GM23338 (cell line): ENCODE results near the gene SPATA13. TPM values are rescaled to one million over a fixed set of nuclear protein-coding genes. Genes with fewer than 3 reads are reported as not detected.

Experiments
- ATAC-seq: fragments of 200-7000 bp; cut with Tn5 transposase; 3 replicates; pipeline ENCODE4 v1.9.1; 2020
- DNase-seq: peaks from one replicate; pipeline ENCODE4 v3.0.0-alpha.2; 2015; ENCODE audit warnings: low spot score
- H2AFZ ChIP-seq: fragments of 200-600 bp; sonication (generic); 2 replicates; pipeline ENCODE4 v1.8.0; 2016; ENCODE audit warnings: antibody characterized with exemption, mild to moderate bottlenecking, moderate library complexity
- H3F3A ChIP-seq: fragments of 200-600 bp; sonication (generic); replicated peaks from 2 replicates; pipeline ENCODE4 v1.8.0; 2017; ENCODE audit warnings: antibody characterized with exemption, mixed run types, low read depth
- H3K27ac ChIP-seq: fragments of 200-600 bp; sonication (generic); 2 replicates; pipeline ENCODE4 v1.6.1; 2016; ENCODE audit warnings: low read depth
- H3K27me3 ChIP-seq: fragments of 200-600 bp; sonication (generic); 2 replicates; pipeline ENCODE4 v1.8.0; 2016; ENCODE audit warnings: mild to moderate bottlenecking, mixed run types, moderate library complexity; ENCODE audit not compliant: insufficient read depth
- H3K36me3 ChIP-seq: fragments of 200-600 bp; sonication (generic); 2 replicates; pipeline ENCODE4 v1.8.0; 2016; ENCODE audit warnings: mild to moderate bottlenecking; ENCODE audit not compliant: insufficient read depth
- H3K4me1 ChIP-seq: fragments of 200-600 bp; sonication (generic); 2 replicates; pipeline ENCODE4 v1.8.0; 2016; ENCODE audit warnings: mild to moderate bottlenecking, moderate library complexity; ENCODE audit not compliant: insufficient read depth
- H3K4me2 ChIP-seq: fragments of 200-600 bp; sonication (generic); 2 replicates; pipeline ENCODE4 v1.7.1; 2017; ENCODE audit warnings: mixed run types
- H3K4me3 ChIP-seq: fragments of 200-600 bp; sonication (generic); 2 replicates; pipeline ENCODE4 v1.6.1; 2016; ENCODE audit warnings: mixed run types
- H3K79me2 ChIP-seq: fragments of 200-600 bp; sonication (generic); replicated peaks from 2 replicates; pipeline ENCODE4 v1.8.0; 2017; ENCODE audit warnings: mild to moderate bottlenecking; ENCODE audit not compliant: insufficient read depth
- H3K9me2 ChIP-seq: fragments of 200-600 bp; sonication (generic); 2 replicates; pipeline ENCODE4 v1.8.0; 2017; ENCODE audit not compliant: insufficient read depth
- H4K20me1 ChIP-seq: fragments of 200-600 bp; sonication (generic); replicated peaks from 2 replicates; pipeline ENCODE4 v1.8.0; 2017; ENCODE audit warnings: mild to moderate bottlenecking; ENCODE audit not compliant: insufficient read depth
- H3K27ac Mint-ChIP-seq: 2 replicates; pipeline ENCODE4 v1.8.0; 2020; ENCODE audit warnings: inconsistent platforms, mild to moderate bottlenecking, moderate library complexity, mixed read lengths
- H3K27me3 Mint-ChIP-seq: 3 replicates; pipeline ENCODE4 v1.8.0; 2022; ENCODE audit warnings: low read depth, mild to moderate bottlenecking, moderate library complexity, mixed read lengths, inconsistent platforms; ENCODE audit not compliant: insufficient read depth, poor library complexity
- H3K36me3 Mint-ChIP-seq: 3 replicates; pipeline ENCODE4 v1.8.0; 2021; ENCODE audit warnings: low read depth, mild to moderate bottlenecking, inconsistent platforms, moderate library complexity, mixed read lengths
- H3K4me1 Mint-ChIP-seq: 3 replicates; pipeline ENCODE4 v1.8.0; 2020; ENCODE audit warnings: mild to moderate bottlenecking, inconsistent platforms, mixed read lengths
- H3K4me3 Mint-ChIP-seq: 3 replicates; pipeline ENCODE4 v1.8.0; 2021; ENCODE audit warnings: moderate library complexity, mild to moderate bottlenecking, inconsistent platforms, mixed read lengths
- H3K9me3 Mint-ChIP-seq: 3 replicates; pipeline ENCODE4 v1.8.0; 2020; ENCODE audit warnings: moderate library complexity, mild to moderate bottlenecking, inconsistent platforms, mixed read lengths
- CREB1 ChIP-seq: fragments of 250-450 bp; sonication (Bioruptor Pico); IDR thresholded peaks from 2 replicates; pipeline ENCODE4 v1.5.0; 2020; ENCODE audit warnings: low read depth, mild to moderate bottlenecking, moderate library complexity
- CTCF ChIP-seq, 2 experiments: fragments of 200-600 bp in 1 of 2; sonication (generic) in 1 of 2; conservative IDR thresholded peaks; 2 replicates each; pipeline versions ENCODE4 v1.5.1 to v1.6.1; 2016 to 2017; ENCODE audit warnings: antibody characterized with exemption in 2 of 2, low read depth in 2 of 2, mild to moderate bottlenecking in 2 of 2, moderate library complexity in 1 of 2
- ETS1 ChIP-seq: IDR thresholded peaks from 2 replicates; pipeline ENCODE4 v1.6.1; 2016; ENCODE audit warnings: antibody characterized with exemption
- EZH2 ChIP-seq: fragments of 200-600 bp; sonication (generic); IDR thresholded peaks from one replicate; pipeline ENCODE4 v1.8.0; 2017; ENCODE audit warnings: antibody characterized with exemption, mild to moderate bottlenecking, low read depth; ENCODE audit not compliant: unreplicated experiment
- JUNB ChIP-seq: IDR thresholded peaks from one replicate; pipeline ENCODE4 v1.6.1; 2016; ENCODE audit warnings: antibody characterized with exemption; ENCODE audit not compliant: unreplicated experiment
- NANOG ChIP-seq: IDR thresholded peaks from 2 replicates; pipeline ENCODE4 v1.6.1; 2016; ENCODE audit warnings: antibody characterized with exemption, borderline replicate concordance
- POLR2AphosphoS5 ChIP-seq: IDR thresholded peaks from 2 replicates; pipeline ENCODE4 v1.6.1; 2016; ENCODE audit warnings: antibody characterized with exemption, low read depth
- REST ChIP-seq: IDR thresholded peaks from one replicate; pipeline ENCODE4 v1.6.1; 2018; ENCODE audit warnings: antibody characterized with exemption; ENCODE audit not compliant: unreplicated experiment
- STAT1 ChIP-seq: IDR thresholded peaks from one replicate; pipeline ENCODE4 v1.6.1; 2016; ENCODE audit warnings: antibody characterized with exemption; ENCODE audit not compliant: unreplicated experiment
- ZNF114 ChIP-seq: fragments of 250-450 bp; sonication (Bioruptor Pico); IDR thresholded peaks from 2 replicates; pipeline ENCODE4 v1.5.0; 2020; ENCODE audit warnings: mild to moderate bottlenecking, moderate library complexity
- ZNF331 ChIP-seq: fragments of 250-450 bp; sonication (Bioruptor Pico); IDR thresholded peaks from 2 replicates; pipeline ENCODE4 v1.5.0; 2020; ENCODE audit warnings: low read depth, mild to moderate bottlenecking, moderate library complexity
- polyA plus RNA-seq: library from polyadenylated mRNA; unstranded; fragments of >200 nt; fragmentation: Nextera tagmentation; extraction: Ambion mirVana; gene quantifications from 2 replicates; pipeline ENCODE4 v1.2.1, GENCODE V29; 2016
- total RNA-seq: library from RNA; depleted of rRNA; stranded (reverse); fragments of >200 nt; shearing (Covaris generic); gene quantifications from 2 replicates; pipeline ENCODE4 v1.2.3, GENCODE V29; 2014

SPATA13 gene
- total and polyA plus RNA-seq, 2 experiments from 2014 or later: 11.9 to 45.7 TPM

GRCh38 chr13:24175847-24176246 lies 15.3 kb downstream of the SPATA13 start (continued):
- no peak for TF ChIP-seq STAT1
- no peak for TF ChIP-seq CREB1 (CRISPR knock-in tag)
- no peak for TF ChIP-seq POLR2AphosphoS5
- no peak for TF ChIP-seq ZNF114 (CRISPR knock-in tag)
- TF ChIP-seq ETS1: no peak
- TF ChIP-seq ZNF331 (CRISPR knock-in tag): no peak
- no peak for TF ChIP-seq JUNB
- TF ChIP-seq REST: no peak
- no peak for TF ChIP-seq NANOG
- no peak for TF ChIP-seq CTCF (conservative IDR thresholded peaks at IDR 0.05; ENCODE audit: low read depth in 2 of 2)
- TF ChIP-seq EZH2: no peak

- Histone ChIP-seq H3K27me3 (no peaks in the 10 kb centered on the region), H3K4me3 (no peak overlapping the region), H3K27ac (no peak overlapping the region), H3F3A (no peaks in the 10 kb centered on the region), H4K20me1 (peaks cover 26% of the 10 kb centered on the region), H3K36me3 (no peaks in the 10 kb centered on the region), H3K79me2 (peaks cover 100% of the 10 kb centered on the region), H3K4me1 (peaks cover 18% of the 10 kb centered on the region), H3K9me2 (no peaks in the 10 kb centered on the region), H3K4me2 (no peak overlapping the region), H2AFZ (no peak overlapping the region)
- Mint-ChIP-seq H3K36me3 (no peaks in the 10 kb centered on the region), H3K4me3 (no peak overlapping the region), H3K9me3 (no peaks in the 10 kb centered on the region), H3K27ac (no peak overlapping the region; the same call in 1 of the 2 replicates), H3K4me1 (peaks cover 15% of the 10 kb centered on the region), H3K27me3 (no peaks in the 10 kb centered on the region)
- ATAC-seq (no peak), DNase-seq (no peak)
- no peak for TF ChIP-seq CTCF (conservative IDR thresholded peaks at IDR 0.05; ENCODE audit: low read depth in 2 of 2)
Observed at GRCh38 chr13:24176351-24177101, 16.0 kb downstream of the SPATA13 start.
